GM18870 (cell line): ENCODE measurements around the gene CACNA1I.
"Not testable (repeated sequence)": the region's sequence is repeated elsewhere in the genome, so short reads cannot be mapped to it uniquely, and the experiment has no call there.

ENCODE experiments used
- ATAC-seq: cut with Tn5 transposase; IDR thresholded peaks from one replicate; pipeline ENCODE4 v1.9.1; 2021; ENCODE audit warnings: moderate library complexity; ENCODE audit not compliant: unreplicated experiment

The CACNA1I gene

GRCh38 chr22:39570665-39571064 is at the start of gene CACNA1I:
CACNA1I (plus strand) TSS chr22:39570753; CDS start chr22:39570753, 0 bp downstream.
- no peak for ATAC-seq

DNA sequence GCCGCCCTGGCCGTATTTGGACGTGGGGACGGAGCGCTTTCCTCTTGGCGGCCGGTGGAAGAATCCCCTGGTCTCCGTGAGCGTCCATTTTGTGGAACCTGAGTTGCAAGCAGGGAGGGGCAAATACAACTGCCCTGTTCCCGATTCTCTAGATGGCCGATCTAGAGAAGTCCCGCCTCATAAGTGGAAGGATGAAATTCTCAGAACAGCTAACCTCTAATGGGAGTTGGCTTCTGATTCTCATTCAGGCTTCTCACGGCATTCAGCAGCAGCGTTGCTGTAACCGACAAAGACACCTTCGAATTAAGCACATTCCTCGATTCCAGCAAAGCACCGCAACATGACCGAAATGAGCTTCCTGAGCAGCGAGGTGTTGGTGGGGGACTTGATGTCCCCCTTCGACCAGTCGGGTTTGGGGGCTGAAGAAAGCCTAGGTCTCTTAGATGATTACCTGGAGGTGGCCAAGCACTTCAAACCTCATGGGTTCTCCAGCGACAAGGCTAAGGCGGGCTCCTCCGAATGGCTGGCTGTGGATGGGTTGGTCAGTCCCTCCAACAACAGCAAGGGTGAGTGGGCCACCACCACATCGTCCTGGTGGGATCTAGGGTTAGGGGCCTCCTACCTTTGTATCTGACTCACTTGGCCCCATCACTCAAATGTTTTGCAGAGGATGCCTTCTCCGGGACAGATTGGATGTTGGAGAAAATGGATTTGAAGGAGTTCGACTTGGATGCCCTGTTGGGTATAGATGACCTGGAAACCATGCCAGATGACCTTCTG is 49.3 kb upstream of the CACNA1I start:
- not testable (repeated sequence) for ATAC-seq

- not testable (repeated sequence) for ATAC-seq
These were observed 48.5 kb upstream of the CACNA1I start for GRCh38 chr22:39522091-39522490.

DNA sequence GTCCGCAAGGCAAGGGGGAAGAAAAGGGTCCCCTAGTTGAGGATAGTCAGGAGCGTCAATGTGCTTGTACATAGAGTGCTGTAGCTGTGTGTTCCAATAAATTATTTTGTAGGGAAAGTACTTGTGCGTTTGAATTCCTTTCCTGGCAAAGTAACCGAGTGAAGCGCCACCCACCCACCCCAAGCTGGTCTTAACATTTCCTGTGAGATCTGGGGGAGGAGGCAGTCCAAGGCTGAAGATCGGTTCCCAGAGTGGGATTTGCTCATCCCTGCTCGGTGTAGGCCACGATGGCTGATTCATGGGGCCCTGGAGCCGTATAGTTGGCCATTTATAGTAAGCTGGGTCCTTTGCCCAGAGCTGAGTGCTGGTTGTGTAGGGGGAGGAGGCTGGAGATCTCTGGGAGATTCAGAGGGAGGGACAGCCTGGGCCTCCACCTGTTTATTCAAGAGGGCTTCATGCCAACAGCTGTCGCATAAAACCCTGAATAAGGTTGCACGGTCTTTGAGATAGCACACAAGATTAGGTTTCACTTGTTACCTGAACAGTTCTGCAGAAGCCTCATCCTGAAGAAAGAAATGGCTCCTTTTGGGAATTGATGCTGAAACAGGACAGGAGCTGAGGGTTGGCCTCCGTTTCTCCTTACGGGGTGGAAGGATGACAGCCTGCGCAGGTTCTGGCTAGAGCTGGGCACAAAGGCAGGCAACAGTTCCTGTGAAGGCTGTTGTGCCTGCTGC is 47.8 kb upstream of the CACNA1I start:
- no peak for ATAC-seq

- no peak for ATAC-seq
These were observed 46.3 kb upstream of the CACNA1I start for GRCh38 chr22:39524089-39524752.

- no peak for ATAC-seq
These were observed 45.5 kb upstream of the CACNA1I start for GRCh38 chr22:39524753-39525657.

DNA sequence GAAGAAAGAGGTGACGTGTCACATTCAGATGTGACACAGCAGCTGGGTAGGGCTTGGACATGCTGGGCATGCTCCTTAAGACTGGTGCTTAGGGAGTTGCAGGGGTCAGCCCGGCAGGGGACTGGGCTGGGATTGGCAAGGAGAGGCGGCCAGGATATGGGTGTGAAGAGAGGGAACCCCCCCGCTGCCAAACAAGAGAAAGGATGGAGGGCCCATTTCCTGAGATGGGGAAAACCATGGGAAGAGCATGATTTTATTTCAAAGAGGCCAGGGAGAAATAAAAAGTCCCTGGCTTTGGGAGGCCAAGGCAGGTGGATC is 44.9 kb upstream of the CACNA1I start:
- ATAC-seq: no peak

GRCh38 chr22:39526736-39527171 is 43.8 kb upstream of the CACNA1I start:
- no peak for ATAC-seq

DNA sequence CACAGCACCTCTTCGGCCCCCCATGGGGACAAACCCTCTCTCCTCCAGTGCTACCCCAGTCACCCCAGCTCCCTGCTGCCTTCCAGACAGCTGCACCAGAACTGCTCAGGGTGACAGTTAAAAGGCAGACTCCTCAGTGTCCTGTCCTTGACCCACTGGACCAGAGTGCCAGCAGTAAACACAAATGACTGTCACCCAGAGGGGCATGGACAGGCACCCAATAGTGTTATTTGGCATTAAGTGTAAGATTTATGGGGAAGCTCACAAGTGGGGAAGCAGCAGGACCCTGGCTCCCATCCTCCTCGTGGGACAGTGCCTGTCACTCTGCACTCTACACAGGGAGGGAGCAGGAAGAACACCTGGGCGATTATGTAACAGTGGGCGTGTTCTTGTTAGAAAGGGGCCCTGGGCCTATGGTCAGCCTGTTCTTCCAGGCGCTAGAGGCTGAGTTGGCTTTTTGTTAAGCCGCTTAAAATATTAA is 43.0 kb upstream of the CACNA1I start:
- no peak for ATAC-seq

DNA sequence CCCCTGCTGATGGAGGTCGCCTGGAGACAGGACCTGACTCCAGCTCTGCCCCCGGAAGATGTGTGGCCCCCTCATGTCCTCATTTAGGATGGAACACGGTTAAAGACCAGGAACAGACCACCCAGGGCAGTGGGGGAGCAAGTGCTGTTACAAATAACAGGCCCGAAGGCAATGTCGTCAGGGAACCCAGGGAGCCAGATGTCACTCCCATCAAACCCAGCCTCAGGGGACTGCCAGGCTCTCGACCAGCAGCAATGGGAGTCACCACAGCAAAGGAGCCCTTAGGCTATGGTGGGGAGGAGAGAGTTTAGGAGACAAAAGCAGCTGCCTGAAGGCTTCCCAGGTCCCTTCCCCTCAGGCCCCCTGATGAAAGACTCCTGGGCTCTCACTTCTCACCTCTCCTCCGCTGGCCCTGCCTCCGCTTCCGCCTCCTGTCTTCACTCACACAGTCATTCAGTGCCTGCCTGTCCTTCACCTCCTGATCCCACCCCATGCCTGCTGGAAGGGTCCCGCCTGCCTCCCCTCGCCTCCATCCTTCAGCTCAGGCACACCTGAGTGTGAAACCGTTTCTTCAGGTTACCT is 42.4 kb upstream of the CACNA1I start:
- ATAC-seq: no peak

DNA sequence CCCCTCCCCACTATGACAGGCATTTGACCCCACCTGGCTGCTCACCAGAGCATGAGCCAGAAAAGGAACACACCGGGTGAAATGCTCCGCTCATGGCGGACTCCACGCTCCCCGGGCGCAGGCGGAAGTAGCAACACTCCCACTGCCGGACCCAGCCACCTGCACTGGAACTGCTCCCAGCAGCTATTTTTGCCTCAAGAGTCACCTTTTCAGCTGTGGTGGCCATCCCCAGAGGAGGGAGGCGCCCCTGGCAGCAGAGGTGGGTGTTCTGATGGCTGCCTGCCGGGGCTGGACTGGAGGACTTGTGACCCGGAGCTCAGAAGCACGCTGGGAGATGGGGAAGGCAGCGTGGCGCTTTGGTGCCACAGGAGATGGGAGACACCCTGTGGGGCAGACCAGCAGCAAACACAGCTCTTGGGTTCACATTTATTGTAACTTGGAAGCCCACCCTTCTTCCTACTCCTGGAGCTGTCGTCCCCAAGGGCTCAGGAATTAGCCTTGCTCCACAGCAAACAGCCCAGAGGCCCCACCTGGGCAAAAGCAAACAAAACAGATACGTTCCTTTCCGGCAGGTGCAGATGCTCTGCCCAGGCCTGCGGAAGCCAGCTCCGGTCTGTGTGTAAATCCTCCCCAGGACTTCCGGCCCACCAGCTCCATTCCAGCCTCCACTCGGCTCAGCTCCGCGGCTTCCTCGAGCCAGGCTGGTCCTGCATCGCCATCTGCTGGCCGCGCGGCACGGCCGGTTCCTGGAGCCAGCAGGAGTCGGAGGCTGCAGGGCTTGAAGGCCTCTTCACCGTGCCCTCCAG is 41.7 kb upstream of the CACNA1I start:
- no peak for ATAC-seq

DNA sequence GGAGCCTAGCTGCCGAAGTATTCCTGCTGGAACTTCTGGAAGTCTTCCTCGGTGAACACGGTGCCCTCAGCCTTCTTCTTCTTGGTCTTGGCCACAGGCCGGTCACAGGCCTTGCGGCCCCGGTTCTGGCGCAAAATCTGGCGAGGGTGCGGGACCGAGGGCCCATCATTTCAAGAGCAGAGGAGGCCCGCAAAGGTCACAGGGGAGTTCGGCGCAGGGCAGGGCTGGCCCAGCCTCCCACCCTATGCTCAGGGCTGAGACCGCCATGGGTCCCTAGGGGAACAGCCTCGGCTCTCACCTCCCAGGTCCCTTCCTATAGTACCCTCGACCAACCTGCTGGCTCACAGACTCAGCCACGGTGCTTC is 41.1 kb upstream of the CACNA1I start:
- no peak for ATAC-seq

GRCh38 chr22:39530116-39530515 is 40.4 kb upstream of the CACNA1I start:
- ATAC-seq: no peak

- ATAC-seq: no peak
These were observed 39.7 kb upstream of the CACNA1I start for GRCh38 chr22:39530692-39531331.

GRCh38 chr22:39532215-39533073 is 38.1 kb upstream of the CACNA1I start, which contains the start of gene RPS19BP1:
RPS19BP1 (minus strand) TSS chr22:39532748; CDS start chr22:39532738, 10 bp downstream.
- peak; percentile 83 for ATAC-seq

DNA sequence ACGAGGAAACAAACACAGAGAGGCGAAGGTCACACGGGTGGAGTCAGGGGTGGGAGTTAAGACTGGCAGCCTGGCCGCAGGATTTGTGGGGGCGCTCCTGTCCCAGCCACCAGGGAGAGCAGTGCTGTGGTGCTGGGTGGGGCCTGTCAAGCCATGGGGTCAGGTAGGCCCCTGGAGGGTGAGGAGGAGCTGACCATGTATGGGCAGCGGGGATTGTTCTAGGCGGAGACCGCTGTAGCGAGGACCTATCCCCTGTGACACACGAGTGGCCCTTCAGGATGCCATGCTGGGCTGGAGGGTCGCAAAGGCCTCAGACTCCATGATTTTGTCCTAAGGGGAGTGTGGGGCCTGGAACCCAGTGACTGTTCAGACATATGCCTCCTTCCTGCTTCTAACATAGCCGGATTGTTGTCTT is 36.5 kb upstream of the CACNA1I start:
- ATAC-seq: no peak

GRCh38 chr22:39534591-39535356 is 35.8 kb upstream of the CACNA1I start:
- no peak for ATAC-seq
